ENCODE data around the gene SLC16A12.

GRCh38 chr10:89440226-89441009 lies 95.0 kb downstream of the SLC16A12 start:
- TF ChIP-seq POLR2A (IDR thresholded peaks at IDR 0.05) = no peak
- TF ChIP-seq CTCF (IDR thresholded peaks at IDR 0.05) = no peak
